ENCODE data around the gene TRIM47. TPM values are rescaled to one million over a fixed set of nuclear protein-coding genes. Genes with fewer than 3 reads are reported as not detected.
A peak's percentile ranks its signal among the peaks of the same experiment; 100 is the strongest.

Gene TRIM47
- total RNA-seq, 1 experiment from 2014 or later: 14.1 TPM

DNA sequence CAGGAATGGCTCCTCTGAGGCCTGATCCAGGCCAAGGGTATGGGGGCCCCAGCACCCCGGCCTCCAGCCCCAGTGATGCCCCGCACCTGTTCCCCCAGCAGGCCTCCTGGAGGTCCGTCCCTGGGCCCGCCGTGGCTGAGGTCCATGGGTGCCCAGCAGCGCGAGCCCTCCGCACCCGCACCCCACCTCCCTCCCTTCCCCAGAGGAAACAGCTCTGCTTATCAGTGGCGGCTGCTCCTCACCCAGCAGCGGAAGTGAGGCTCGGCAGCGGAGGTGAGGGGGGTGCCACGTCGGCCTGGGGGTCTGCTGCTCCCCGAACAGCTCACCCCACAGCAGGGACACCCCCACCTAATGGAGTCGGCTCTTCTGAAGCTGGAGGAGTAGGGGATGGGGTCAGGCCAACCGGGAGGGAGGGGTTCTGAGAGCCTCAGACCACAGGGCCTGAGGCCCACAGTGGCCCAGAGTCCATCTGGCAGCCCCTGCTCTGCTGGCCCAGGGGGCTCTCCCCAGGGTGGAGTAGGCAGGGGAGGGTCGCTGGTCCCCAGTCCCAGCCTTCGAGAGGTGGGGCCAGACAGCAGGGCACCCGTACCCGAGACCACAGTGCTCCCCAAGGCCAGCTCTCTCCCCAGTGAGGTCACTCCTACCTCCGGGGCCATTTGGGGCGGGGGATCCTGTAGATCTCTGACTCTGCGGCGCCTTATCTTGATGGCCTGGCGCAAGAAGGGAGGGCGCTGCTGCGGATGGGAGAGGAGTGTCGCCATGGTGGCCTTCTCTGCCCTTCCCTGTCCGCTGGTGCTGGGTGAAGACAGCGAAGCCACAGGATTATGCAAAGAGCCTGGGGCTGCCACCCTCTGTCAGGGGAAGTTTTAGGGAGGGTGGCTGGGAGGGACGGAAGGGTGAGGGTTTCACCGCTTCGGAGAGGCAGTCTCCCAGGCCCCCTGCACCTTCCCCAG, 34.5 kb downstream of the TRIM47 start, which contains the start of gene UNC13D:
UNC13D (minus strand) TSS at position 828 of the 953 bp plus-strand sequence; CDS start at position 761, 67 bp downstream.
- DNase-seq: peak; percentile 71
- H3K4me3 ChIP-seq (ENCODE audit: insufficient read depth, low read depth, low read length): no peak within 1 kb of the TSS
- no peaks in the 10 kb centered on the region for H3K27me3 ChIP-seq (ENCODE audit: control insufficient read depth, insufficient read depth, low read length)
- H3K36me3 ChIP-seq (replicated peaks; ENCODE audit: control insufficient read depth, insufficient read depth, low read length): peaks cover 14% of the 10 kb centered on the region

DNA sequence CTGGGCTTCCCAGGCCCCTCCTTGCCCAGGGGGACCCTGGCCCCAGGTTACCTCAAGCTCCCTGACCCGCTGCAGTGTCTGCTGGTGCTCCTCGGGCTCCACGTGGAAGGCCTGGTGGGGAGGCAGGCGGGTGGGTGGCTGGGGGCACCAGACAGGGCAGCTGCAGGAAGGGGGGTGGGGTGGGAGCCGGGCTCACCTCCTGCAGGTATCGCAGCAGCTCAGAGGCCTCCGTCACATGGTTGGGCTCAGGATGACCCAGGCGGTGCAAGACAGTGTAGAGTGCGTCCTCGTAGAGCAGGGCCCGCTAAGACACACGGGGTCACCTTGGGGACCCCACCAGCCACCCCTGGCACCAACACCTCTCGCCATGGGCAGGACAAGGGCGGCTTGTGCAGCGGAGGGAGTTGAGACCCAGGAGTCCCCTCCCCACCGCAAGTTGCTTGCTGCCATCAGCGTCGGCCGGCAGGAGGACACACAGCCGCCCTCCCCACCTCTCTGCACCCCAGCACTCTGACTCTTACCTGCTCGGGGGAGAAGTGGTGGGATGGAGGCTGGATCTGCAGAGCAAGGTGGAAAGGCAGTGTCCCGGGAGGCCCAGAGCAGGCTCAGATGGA, 35.3 kb downstream of the TRIM47 start:
- H3K27me3 ChIP-seq (ENCODE audit: control insufficient read depth, insufficient read depth, low read length): no peaks in the 10 kb centered on the region

GRCh38 chr17:75842411-75842810, 36.0 kb downstream of the TRIM47 start:
- peaks cover 5% of the 10 kb centered on the region for H3K36me3 ChIP-seq (replicated peaks; ENCODE audit: control insufficient read depth, insufficient read depth, low read length)
- no peak overlapping the region for H3K4me3 ChIP-seq (ENCODE audit: insufficient read depth, low read depth, low read length)
- DNase-seq: no peak
- no peaks in the 10 kb centered on the region for H3K27me3 ChIP-seq (ENCODE audit: control insufficient read depth, insufficient read depth, low read length)

More for the DNA sequence above, 35.3 kb downstream of the TRIM47 start:
- Histone ChIP-seq H3K36me3 (replicated peaks; ENCODE audit: control insufficient read depth, insufficient read depth, low read length) (peaks cover 11% of the 10 kb centered on the region), H3K4me3 (ENCODE audit: insufficient read depth, low read depth, low read length) (no peak overlapping the region)
- no peak for DNase-seq

DNA sequence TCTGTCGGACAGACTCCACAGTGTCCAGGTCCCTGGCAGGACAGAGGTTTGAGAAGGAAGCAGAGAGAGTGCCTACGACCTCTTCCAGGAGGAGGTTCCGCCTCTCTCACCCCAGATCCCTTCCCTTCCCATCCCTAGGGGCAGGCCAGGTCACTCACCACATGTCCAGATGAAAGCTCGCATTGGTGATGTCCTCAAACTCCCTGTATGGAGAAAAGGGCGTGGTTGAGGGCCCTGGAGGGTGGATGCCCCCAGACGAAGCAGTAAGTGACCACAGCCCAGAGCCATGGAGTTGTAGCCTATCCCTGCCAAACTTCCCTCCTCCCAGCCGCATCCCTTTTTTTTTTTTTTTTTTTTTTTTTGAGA, 37.6 kb downstream of the TRIM47 start:
- H3K36me3 ChIP-seq (replicated peaks; ENCODE audit: control insufficient read depth, insufficient read depth, low read length): no peaks in the 10 kb centered on the region
- no peak overlapping the region for H3K4me3 ChIP-seq (ENCODE audit: insufficient read depth, low read depth, low read length)
- no peak for DNase-seq
- H3K27me3 ChIP-seq (ENCODE audit: control insufficient read depth, insufficient read depth, low read length): no peaks in the 10 kb centered on the region

- no peaks in the 10 kb centered on the region for H3K36me3 ChIP-seq (replicated peaks; ENCODE audit: control insufficient read depth, insufficient read depth, low read length)
- H3K4me3 ChIP-seq (ENCODE audit: insufficient read depth, low read depth, low read length): no peak overlapping the region
- no peaks in the 10 kb centered on the region for H3K27me3 ChIP-seq (ENCODE audit: control insufficient read depth, insufficient read depth, low read length)
- no peak for DNase-seq
Measured at GRCh38 chr17:75839942-75840798, 38.2 kb downstream of the TRIM47 start.

DNA sequence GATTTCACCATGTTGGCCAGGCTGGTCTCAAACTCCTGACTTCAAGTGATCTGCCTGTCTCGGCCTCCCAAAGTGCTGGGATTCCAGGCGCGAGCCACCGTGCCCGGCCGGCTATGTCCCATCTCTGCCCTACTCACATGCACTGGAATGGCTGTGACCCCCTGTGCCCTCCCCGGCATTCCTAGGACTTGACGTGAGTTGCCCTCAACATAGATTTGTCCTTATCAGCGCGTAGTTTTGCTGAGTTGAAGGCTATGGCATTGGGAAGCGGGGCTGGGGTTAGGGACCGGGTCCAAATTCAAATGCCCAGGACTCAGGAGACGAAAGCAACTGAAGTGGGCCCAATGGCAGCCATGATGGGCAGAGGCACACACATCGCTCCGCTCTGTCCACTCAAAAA, 40.0 kb downstream of the TRIM47 start:
- DNase-seq: no peak
- H3K27me3 ChIP-seq (ENCODE audit: control insufficient read depth, insufficient read depth, low read length): no peaks in the 10 kb centered on the region

GRCh38 chr17:75837899-75838298, 40.5 kb downstream of the TRIM47 start:
- Histone ChIP-seq H3K36me3 (replicated peaks; ENCODE audit: control insufficient read depth, insufficient read depth, low read length) (no peaks in the 10 kb centered on the region), H3K4me3 (ENCODE audit: insufficient read depth, low read depth, low read length) (no peak overlapping the region), H3K27me3 (ENCODE audit: control insufficient read depth, insufficient read depth, low read length) (no peaks in the 10 kb centered on the region)
- DNase-seq: no peak

More for the DNA sequence above, 40.0 kb downstream of the TRIM47 start:
- Histone ChIP-seq H3K4me3 (ENCODE audit: insufficient read depth, low read depth, low read length) (no peak overlapping the region), H3K36me3 (replicated peaks; ENCODE audit: control insufficient read depth, insufficient read depth, low read length) (no peaks in the 10 kb centered on the region)

DNA sequence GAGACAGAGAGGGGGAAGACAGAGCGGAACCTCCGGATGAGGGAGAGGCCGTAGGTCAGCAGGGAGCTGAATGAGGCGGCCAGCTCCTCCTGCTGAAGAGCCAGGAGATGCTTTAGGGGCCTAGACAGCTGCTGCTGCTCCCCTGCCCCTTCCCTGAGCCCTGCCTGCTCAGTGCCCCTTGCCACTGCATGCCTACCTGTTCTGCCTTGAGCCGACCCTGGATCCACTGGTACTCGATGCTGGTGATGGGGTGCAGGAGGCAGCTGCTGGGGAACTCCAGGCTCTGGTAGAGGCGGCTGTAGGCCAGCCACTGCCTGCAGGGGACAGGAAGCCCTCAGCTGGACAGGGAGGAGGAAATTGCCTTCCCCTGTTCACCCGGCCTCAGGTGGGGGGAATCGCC, 41.8 kb downstream of the TRIM47 start:
- peak; percentile 68 for DNase-seq
- H3K36me3 ChIP-seq (replicated peaks; ENCODE audit: control insufficient read depth, insufficient read depth, low read length): no peaks in the 10 kb centered on the region
- H3K27me3 ChIP-seq (ENCODE audit: control insufficient read depth, insufficient read depth, low read length): no peaks in the 10 kb centered on the region
- no peak overlapping the region for H3K4me3 ChIP-seq (ENCODE audit: insufficient read depth, low read depth, low read length)

DNA sequence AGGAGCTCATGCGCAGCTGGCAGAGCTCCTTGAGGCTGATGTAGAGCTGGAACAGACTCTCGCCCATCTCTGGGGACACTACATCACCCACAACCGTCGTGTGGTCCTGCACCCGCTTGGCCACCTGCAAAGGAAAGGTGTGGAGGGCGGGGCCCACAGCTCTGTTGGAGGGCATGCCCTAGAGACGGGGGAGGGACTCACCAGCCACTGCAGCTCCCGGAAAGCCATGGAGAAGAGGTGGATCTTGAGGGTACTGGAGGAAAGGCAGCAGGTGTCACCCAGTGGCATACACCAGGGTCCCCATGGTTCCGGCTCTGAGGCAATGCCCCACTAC, 42.8 kb downstream of the TRIM47 start:
- Histone ChIP-seq H3K27me3 (ENCODE audit: control insufficient read depth, insufficient read depth, low read length) (no peaks in the 10 kb centered on the region), H3K4me3 (ENCODE audit: insufficient read depth, low read depth, low read length) (no peak overlapping the region)
- DNase-seq: peak; percentile 70

DNA sequence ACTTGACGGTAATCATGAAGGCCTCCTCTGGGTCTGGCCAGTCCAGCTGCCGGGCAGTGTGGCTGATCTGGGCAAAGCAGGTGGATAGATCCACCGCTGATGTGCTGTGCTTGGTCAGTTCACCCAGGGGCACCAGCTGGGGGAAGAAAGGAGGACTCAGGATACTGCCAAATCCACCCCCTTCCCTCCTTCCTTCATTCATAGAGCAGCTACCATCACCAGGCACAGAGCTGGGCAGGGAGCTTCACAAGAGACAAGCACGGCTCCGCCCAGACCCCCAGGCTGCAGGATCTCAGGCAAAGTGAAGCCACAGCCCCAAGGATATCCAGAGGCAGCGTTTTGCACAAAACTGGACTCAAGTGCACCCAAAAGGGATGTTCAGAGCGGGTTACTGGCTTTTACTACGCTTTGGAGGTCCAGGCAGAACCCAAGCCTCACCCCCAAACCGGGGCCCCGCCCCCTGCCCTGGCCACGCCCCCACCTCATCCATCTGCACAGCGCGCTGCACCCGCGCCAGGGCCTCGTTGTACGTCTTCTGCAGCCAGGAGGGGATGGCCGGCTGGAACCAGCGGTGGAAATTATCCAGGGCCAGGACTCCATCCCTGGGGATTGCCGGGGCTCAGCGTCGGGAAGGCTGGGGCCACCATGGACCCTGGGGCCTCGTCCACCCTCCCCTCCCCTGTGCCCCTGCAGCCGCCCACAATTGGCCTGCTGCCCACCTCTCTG, 43.3 kb downstream of the TRIM47 start:
- no peaks in the 10 kb centered on the region for H3K36me3 ChIP-seq (replicated peaks; ENCODE audit: control insufficient read depth, insufficient read depth, low read length)
- H3K27me3 ChIP-seq (ENCODE audit: control insufficient read depth, insufficient read depth, low read length): no peaks in the 10 kb centered on the region
- DNase-seq: peak; percentile 95
- H3K4me3 ChIP-seq (ENCODE audit: insufficient read depth, low read depth, low read length): no peak overlapping the region

More for the DNA sequence above, 42.8 kb downstream of the TRIM47 start:
- H3K36me3 ChIP-seq (replicated peaks; ENCODE audit: control insufficient read depth, insufficient read depth, low read length): no peaks in the 10 kb centered on the region

DNA sequence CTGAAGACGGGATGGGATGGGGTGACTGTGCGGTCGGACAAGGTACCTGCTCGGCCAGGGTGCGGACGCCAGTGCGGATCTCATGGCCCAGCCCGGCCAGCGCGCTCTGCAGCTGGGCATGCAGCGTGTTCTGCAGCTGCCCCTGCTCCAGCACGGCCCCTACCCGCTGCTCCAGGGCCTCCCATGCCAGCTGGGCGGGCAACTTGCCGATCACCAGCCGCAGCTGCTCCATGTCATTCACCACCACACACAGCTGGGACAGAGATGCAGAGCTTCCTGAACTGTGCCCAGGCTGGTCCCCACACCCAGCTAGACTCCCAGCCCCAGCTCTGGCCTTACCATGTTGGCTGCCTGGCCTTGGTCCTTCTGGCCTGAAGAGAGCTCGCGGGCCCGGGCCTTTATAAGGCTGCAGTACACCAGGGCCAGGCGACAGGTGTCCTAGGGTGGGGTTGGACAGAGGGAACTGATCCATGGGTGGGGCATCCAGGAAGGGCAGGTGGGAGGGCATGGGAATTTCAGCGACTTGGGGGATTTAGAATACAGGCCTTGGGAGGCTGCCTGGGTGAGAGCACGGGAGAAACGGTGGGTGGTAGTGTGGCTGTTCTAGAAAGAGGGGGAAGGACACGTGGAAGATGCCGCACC, 44.0 kb downstream of the TRIM47 start:
- H3K36me3 ChIP-seq (replicated peaks; ENCODE audit: control insufficient read depth, insufficient read depth, low read length): no peaks in the 10 kb centered on the region
- no peaks in the 10 kb centered on the region for H3K27me3 ChIP-seq (ENCODE audit: control insufficient read depth, insufficient read depth, low read length)
- H3K4me3 ChIP-seq (ENCODE audit: insufficient read depth, low read depth, low read length): no peak overlapping the region
- DNase-seq: no peak

DNA sequence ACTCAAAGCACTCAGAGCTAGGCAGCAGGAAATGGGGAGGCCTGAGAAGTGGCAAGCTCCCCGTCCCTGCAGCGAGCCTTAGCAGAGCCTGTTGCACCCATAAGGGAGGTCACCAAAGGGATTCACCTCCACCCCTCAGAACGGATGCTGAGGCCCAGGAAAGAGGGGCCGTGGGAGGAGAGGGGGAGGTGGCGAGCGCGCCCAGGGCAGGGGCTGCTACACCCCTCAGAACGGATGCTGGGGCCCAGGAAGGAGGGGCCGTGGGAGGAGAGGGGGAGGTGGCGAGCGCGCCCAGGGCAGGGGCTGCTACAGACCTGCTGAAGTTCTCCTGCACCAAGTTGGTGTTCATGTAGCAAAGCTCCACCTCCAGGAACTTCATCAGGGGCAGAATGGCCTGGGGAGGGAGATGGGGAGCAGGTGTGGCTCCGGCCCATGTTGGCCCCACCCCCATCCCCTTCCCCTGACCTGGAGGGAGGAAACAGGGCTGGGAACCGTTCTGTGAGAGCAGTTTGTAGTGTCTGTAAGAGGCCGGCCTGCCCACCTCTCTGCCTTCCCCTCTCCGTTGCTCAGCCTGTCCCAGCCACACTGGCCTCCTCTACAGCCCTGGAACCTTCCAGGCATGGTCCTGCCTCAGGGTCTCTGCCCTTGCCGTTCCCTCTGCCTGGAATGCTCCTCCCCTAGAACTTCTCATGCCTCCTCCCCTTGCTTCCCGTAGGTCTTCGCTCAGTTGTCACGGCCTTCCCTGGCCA, 45.6 kb downstream of the TRIM47 start:
- Histone ChIP-seq H3K4me3 (ENCODE audit: insufficient read depth, low read depth, low read length) (peak overlapping the region; percentile 24; the same call in 1 of the 2 replicates), H3K27me3 (ENCODE audit: control insufficient read depth, insufficient read depth, low read length) (no peaks in the 10 kb centered on the region), H3K36me3 (replicated peaks; ENCODE audit: control insufficient read depth, insufficient read depth, low read length) (no peaks in the 10 kb centered on the region)
- peak; percentile 97 for DNase-seq

DNA sequence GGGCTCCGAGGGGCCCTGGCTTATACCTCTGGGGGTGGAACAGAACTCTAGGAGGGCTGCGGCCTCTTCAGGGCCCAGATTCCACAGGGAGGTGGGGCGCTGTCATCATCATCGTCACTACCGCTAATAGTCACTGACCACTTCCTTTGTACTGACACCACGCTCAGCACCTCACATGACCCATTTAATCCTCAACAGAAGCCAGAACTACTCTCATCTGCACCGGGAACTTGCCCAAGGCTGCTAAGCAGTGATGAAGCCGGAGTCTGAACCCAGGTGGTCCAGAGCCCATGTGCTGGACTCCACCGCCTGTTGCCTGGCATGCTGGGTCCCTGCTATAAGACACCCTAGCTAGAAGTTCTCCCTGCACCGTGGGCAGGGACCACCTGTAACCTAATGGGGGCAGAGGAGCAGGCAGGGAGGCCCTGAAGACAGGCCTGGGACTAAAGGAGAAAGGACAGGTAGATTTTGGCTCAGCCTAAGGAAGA, 46.2 kb downstream of the TRIM47 start:
- Histone ChIP-seq H3K4me3 (ENCODE audit: insufficient read depth, low read depth, low read length) (no peak overlapping the region; the same call in 1 of the 2 replicates), H3K27me3 (ENCODE audit: control insufficient read depth, insufficient read depth, low read length) (no peaks in the 10 kb centered on the region), H3K36me3 (replicated peaks; ENCODE audit: control insufficient read depth, insufficient read depth, low read length) (no peaks in the 10 kb centered on the region)
- no peak for DNase-seq

Data from H7 (cell line).